IMR-90 (cell line): ENCODE data around the gene PIK3R5. TPM values are rescaled to one million over a fixed set of nuclear protein-coding genes. Genes with fewer than 3 reads are reported as not detected.

Experiments used
- ATAC-seq: fragments of 200-7000 bp; cut with Tn5 transposase; 2 replicates; pipeline ENCODE4 v1.9.1; 2020; ENCODE audit warnings: low read depth, mild to moderate bottlenecking, moderate library complexity
- BruUV-seq: library from RNA; stranded (reverse); fragments of 400-500 nt; replicated peaks from 2 replicates; lab custom pipeline; 2021; lab: Mats Ljungman, UMichigan
- CTCF ChIA-PET: fragments of 300-600 bp; formaldehyde crosslinking; extraction: SDS; loops from one replicate; lab custom pipeline; 2021; ENCODE audit warnings: antibody characterized with exemption; lab: Yijun Ruan, JAX
- POLR2A ChIA-PET: fragments of 300-600 bp; sonication (Branson Sonifier 250); formaldehyde crosslinking; loops from one replicate; lab custom pipeline; 2022; ENCODE audit warnings: antibody characterized with exemption; ENCODE audit not compliant: unreplicated experiment; lab: Charles Lee
- DNase-seq: peaks from one replicate; pipeline ENCODE4 v3.0.0; 2013
- H2AFZ ChIP-seq: replicated peaks from 2 replicates; pipeline ENCODE3; 2013; ENCODE audit warnings: low read length, mild to moderate bottlenecking; ENCODE audit not compliant: poor library complexity
- H2AK5ac ChIP-seq: 2 replicates; pipeline ENCODE4 v1.6.1; 2013; ENCODE audit warnings: low read depth, low read length, inconsistent platforms
- H2AK9ac ChIP-seq: replicated peaks from 2 replicates; pipeline ENCODE3; 2013; ENCODE audit warnings: mild to moderate bottlenecking, low read depth, low read length, moderate library complexity; ENCODE audit not compliant: poor library complexity
- H2BK120ac ChIP-seq: 2 replicates; pipeline ENCODE4 v1.6.1; 2013; ENCODE audit warnings: low read depth, low read length, inconsistent platforms
- H2BK15ac ChIP-seq: 3 replicates; pipeline ENCODE4 v1.6.1; 2013; ENCODE audit warnings: low read depth, low read length, inconsistent platforms
- H2BK20ac ChIP-seq: 2 replicates; pipeline ENCODE4 v1.6.1; 2013; ENCODE audit warnings: low read depth, mild to moderate bottlenecking, inconsistent platforms, low read length, moderate library complexity
- H2BK5ac ChIP-seq: 2 replicates; pipeline ENCODE4 v1.6.1; 2013; ENCODE audit warnings: mild to moderate bottlenecking, low read depth, low read length, inconsistent platforms; ENCODE audit not compliant: poor library complexity, severe bottlenecking
- H3K14ac ChIP-seq: replicated peaks from 2 replicates; pipeline ENCODE4 v1.6.1; 2013; ENCODE audit warnings: low read depth, low read length, inconsistent platforms
- H3K18ac ChIP-seq: 2 replicates; pipeline ENCODE4 v1.6.1; 2013; ENCODE audit warnings: low read depth, low read length, control low read depth
- H3K23ac ChIP-seq: 2 replicates; pipeline ENCODE4 v1.6.1; 2013; ENCODE audit warnings: low read depth, low read length, inconsistent platforms
- H3K27ac ChIP-seq: 2 replicates; pipeline ENCODE4 v1.5.1; 2013; ENCODE audit warnings: mild to moderate bottlenecking, control low read depth, low read length; ENCODE audit not compliant: insufficient read depth
- H3K27me3 ChIP-seq: 2 replicates; pipeline ENCODE4 v1.6.1; 2013; ENCODE audit warnings: low read length; ENCODE audit not compliant: control insufficient read depth, insufficient read depth
- H3K36me3 ChIP-seq: 2 replicates; pipeline ENCODE4 v1.6.1; 2013; ENCODE audit warnings: low read length, mixed read lengths; ENCODE audit not compliant: control insufficient read depth, insufficient read depth
- H3K4ac ChIP-seq: 2 replicates; pipeline ENCODE4 v1.6.1; 2013; ENCODE audit warnings: low read depth, low read length, inconsistent platforms
- H3K4me1 ChIP-seq: 2 replicates; pipeline ENCODE4 v1.6.1; 2013; ENCODE audit warnings: low read length, mixed read lengths; ENCODE audit not compliant: control insufficient read depth, insufficient read depth
- H3K4me2 ChIP-seq: 2 replicates; pipeline ENCODE4 v1.6.1; 2013; ENCODE audit warnings: low read depth, mild to moderate bottlenecking, control low read depth, low read length, moderate library complexity
- H3K4me3 ChIP-seq: 2 replicates; pipeline ENCODE4 v1.5.1; 2013; ENCODE audit warnings: low read depth, mild to moderate bottlenecking, control low read depth, low read length, moderate library complexity; ENCODE audit not compliant: insufficient read depth
- H3K56ac ChIP-seq: 2 replicates; pipeline ENCODE4 v1.6.1; 2013; ENCODE audit warnings: low read length, inconsistent platforms; ENCODE audit not compliant: insufficient read depth; ENCODE audit errors: extremely low read depth
- H3K79me1 ChIP-seq, 2 experiments: 2 replicates each; pipeline ENCODE4 v1.6.1; 2013; ENCODE audit warnings: low read length in 2 of 2, inconsistent platforms in 1 of 2, low read depth in 1 of 2
- H3K9ac ChIP-seq: 2 replicates; pipeline ENCODE4 v1.6.1; 2013; ENCODE audit warnings: low read depth, low read length, control low read depth
- H3K9me1 ChIP-seq: 2 replicates; pipeline ENCODE4 v1.6.1; 2013; ENCODE audit warnings: low read length, inconsistent platforms; ENCODE audit not compliant: insufficient read depth
- H3K9me3 ChIP-seq: 2 replicates; pipeline ENCODE4 v1.6.1; 2013; ENCODE audit warnings: low read length; ENCODE audit not compliant: control insufficient read depth, insufficient read depth
- H4K20me1 ChIP-seq: 2 replicates; pipeline ENCODE4 v1.6.1; 2013; ENCODE audit warnings: low read length, inconsistent platforms; ENCODE audit not compliant: insufficient read depth
- H4K5ac ChIP-seq: 2 replicates; pipeline ENCODE4 v1.6.1; 2013; ENCODE audit warnings: mild to moderate bottlenecking, low read depth, low read length, control low read depth
- H4K8ac ChIP-seq, 2 experiments: 2 replicates each; pipeline ENCODE4 v1.6.1; 2013; ENCODE audit warnings: low read depth in 2 of 2, low read length in 2 of 2, control low read depth in 1 of 2, inconsistent platforms in 1 of 2
- H4K91ac ChIP-seq: 2 replicates; pipeline ENCODE4 v1.6.1; 2013; ENCODE audit warnings: low read depth, low read length, inconsistent platforms; ENCODE audit not compliant: insufficient read depth
- BHLHE40 ChIP-seq: fragments of 150-350 bp; IDR thresholded peaks from 2 replicates; pipeline ENCODE4 v1.6.1; 2016; ENCODE audit warnings: mild to moderate bottlenecking, low read depth, low read length
- CEBPB ChIP-seq: IDR thresholded peaks from 2 replicates; pipeline ENCODE4 v1.6.1; 2012; ENCODE audit warnings: low read depth, low read length, improper control_type of control experiment
- CHD1 ChIP-seq: IDR thresholded peaks from 2 replicates; pipeline ENCODE4 v1.6.1; 2012; ENCODE audit warnings: low read depth, low read length, improper control_type of control experiment
- CTCF ChIP-seq: conservative IDR thresholded peaks from 2 replicates; pipeline ENCODE4 v1.5.1; 2012; ENCODE audit warnings: mild to moderate bottlenecking, low read depth, low read length, improper control_type of control experiment
- ELK1 ChIP-seq: fragments of 150-350 bp; IDR thresholded peaks from 2 replicates; pipeline ENCODE4 v1.6.1; 2016; ENCODE audit warnings: low read depth, mild to moderate bottlenecking, low read length, moderate library complexity, borderline replicate concordance
- FOS ChIP-seq: fragments of 150-350 bp; IDR thresholded peaks from 2 replicates; pipeline ENCODE4 v1.6.1; 2016; ENCODE audit warnings: low read depth, low read length
- MAFK ChIP-seq: IDR thresholded peaks from 2 replicates; pipeline ENCODE4 v1.6.1; 2012; ENCODE audit warnings: low read depth, low read length, improper control_type of control experiment
- MAZ ChIP-seq: IDR thresholded peaks from 2 replicates; pipeline ENCODE4 v1.6.1; 2012; ENCODE audit warnings: low read depth, mild to moderate bottlenecking, low read length, improper control_type of control experiment, moderate library complexity, borderline replicate concordance
- MXI1 ChIP-seq: IDR thresholded peaks from 2 replicates; pipeline ENCODE4 v1.6.1; 2012; ENCODE audit warnings: low read depth, mild to moderate bottlenecking, low read length, moderate library complexity, borderline replicate concordance
- NFE2L2 ChIP-seq: fragments of 150-350 bp; IDR thresholded peaks from 2 replicates; pipeline ENCODE4 v1.6.1; 2016; ENCODE audit warnings: low read depth, mild to moderate bottlenecking, low read length
- POLR2A ChIP-seq: IDR thresholded peaks from 2 replicates; pipeline ENCODE4 v1.6.1; 2012; ENCODE audit warnings: mild to moderate bottlenecking, low read depth, low read length
- RAD21 ChIP-seq: IDR thresholded peaks from 2 replicates; pipeline ENCODE4 v1.6.1; 2012; ENCODE audit warnings: low read length, improper control_type of control experiment
- RCOR1 ChIP-seq: IDR thresholded peaks from 2 replicates; pipeline ENCODE4 v1.6.1; 2012; ENCODE audit warnings: mild to moderate bottlenecking, low read length, improper control_type of control experiment; ENCODE audit not compliant: insufficient replicate concordance
- RFX5 ChIP-seq: IDR thresholded peaks from 2 replicates; pipeline ENCODE4 v1.8.0; 2012; ENCODE audit warnings: low read depth, mild to moderate bottlenecking, low read length, moderate library complexity
- SMC3 ChIP-seq: fragments of 150-350 bp; IDR thresholded peaks from 2 replicates; pipeline ENCODE4 v1.6.1; 2016; ENCODE audit warnings: low read depth, mild to moderate bottlenecking, antibody characterized with exemption, low read length, moderate library complexity
- USF2 ChIP-seq: fragments of 150-350 bp; IDR thresholded peaks from 2 replicates; pipeline ENCODE4 v1.6.1; 2017; ENCODE audit warnings: mild to moderate bottlenecking, antibody characterized with exemption, low read length, low read depth
- WGBS, 2 experiments: methylation state at CpG; one replicate each; pipeline versions ENCODE4 v1.1.5 to v1.1.7; 2013; ENCODE audit warnings: missing lambda C conversion rate in 2 of 2; ENCODE audit not compliant: insufficient read length in 1 of 2; ENCODE audit errors: extremely low coverage in 2 of 2; 5-methylcytosine and 5-hydroxymethylcytosine counted together
- dilution Hi-C: fragments of 300-500 bp; cut with HindIII; formaldehyde crosslinking; loops from one replicate; pipeline ENCODE4 v1.14.3; 2018; ENCODE audit warnings: low sequenced_read_pairs; ENCODE audit not compliant: unreplicated experiment
- in situ Hi-C: fragments of 300-500 bp; cut with MboI; formaldehyde crosslinking; loops from 3 replicates; pipeline ENCODE4 v1.14.3; 2019; ENCODE audit warnings: low sequenced_read_pairs, inconsistent platforms, mixed read lengths
- intact Hi-C: fragments of 100-400 bp; cut with micrococcal nuclease; formaldehyde crosslinking; loops from 2 replicates; pipeline ENCODE4 v1.10.0; 2022
- polyA plus RNA-seq, 3 experiments: library from polyadenylated mRNA; depleted of rRNA; stranded (reverse); fragments of >200 nt; gene quantifications; 2 replicates each; pipeline ENCODE4 v1.2.3, GENCODE V29; 2012; ENCODE audit warnings: low replicate concordance in 1 of 3
- total RNA-seq: library from RNA; depleted of rRNA; stranded (reverse); fragments of >200 nt; gene quantifications from 2 replicates; pipeline ENCODE4 v1.2.3, GENCODE V29; 2012

PIK3R5 gene
- total and polyA plus RNA-seq, 2 of the 4 experiments (the other 2 are of a cell fraction) = not detected

DNA sequence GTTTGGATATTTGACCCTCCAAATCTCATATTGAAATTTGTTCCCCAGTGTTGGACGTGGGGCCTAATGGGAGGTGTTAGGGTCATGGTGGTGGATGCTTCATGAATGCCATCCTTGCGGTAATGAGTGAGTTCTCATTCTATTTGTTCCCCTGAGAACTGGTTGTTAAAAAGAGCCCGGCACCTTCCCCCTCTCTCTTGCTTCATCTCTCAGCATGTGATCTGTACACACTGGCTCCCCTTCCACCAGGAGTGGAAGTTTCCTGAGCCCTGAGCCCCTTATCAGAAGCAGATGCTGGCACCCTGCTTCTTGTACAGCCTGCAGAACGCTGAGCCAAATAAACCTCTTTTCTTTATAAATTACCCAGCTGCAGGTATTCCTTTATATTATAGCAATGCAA lies 123.7 kb downstream of the PIK3R5 start:
- H4K5ac ChIP-seq = no peak overlapping the region
- no peaks in the 10 kb centered on the region for H3K9me3 ChIP-seq
- TF ChIP-seq MAZ (no peak), RFX5 (no peak), FOS (no peak), ELK1 (no peak), CHD1 (no peak), USF2 (no peak), MXI1 (no peak), RCOR1 (no peak), POLR2A (no peak), CTCF (no peak), CEBPB (no peak), MAFK (no peak), SMC3 (no peak), RAD21 (no peak), BHLHE40 (no peak), NFE2L2 (no peak)
- H2BK5ac ChIP-seq = no peak overlapping the region
- H3K4me3 ChIP-seq = no peak overlapping the region
- H3K9ac ChIP-seq = no peak overlapping the region
- no peak overlapping the region for H2AK5ac ChIP-seq
- no TSS peak for BruUV-seq
- DNase-seq (no peak), ATAC-seq (no peak)
- H3K18ac ChIP-seq = no peak overlapping the region
- no peak overlapping the region for H2AFZ ChIP-seq
- H4K20me1 ChIP-seq = no peaks in the 10 kb centered on the region
- no peaks in the 10 kb centered on the region for H3K36me3 ChIP-seq
- no peak overlapping the region for H2BK15ac ChIP-seq
- dilution Hi-C loops (no loop called here), intact Hi-C loops (no loop called here), in situ Hi-C loops (no loop called here)
- H3K9me1 ChIP-seq = no peaks in the 10 kb centered on the region
- no peak overlapping the region for H2AK9ac ChIP-seq
- H3K56ac ChIP-seq = no peak overlapping the region
- no CpG with 5 or more reads among the region's 4 CpGs for WGBS, 2 experiments
- no peak overlapping the region for H3K27ac ChIP-seq
- no peak overlapping the region for H3K4ac ChIP-seq
- H3K4me1 ChIP-seq = no peaks in the 10 kb centered on the region
- no peak overlapping the region for H3K23ac ChIP-seq
- no peak overlapping the region for H2BK120ac ChIP-seq
- H4K8ac ChIP-seq = no peak overlapping the region
- no peak overlapping the region for H4K91ac ChIP-seq
- no peaks in the 10 kb centered on the region for H3K79me1 ChIP-seq
- H3K14ac ChIP-seq = no peak overlapping the region
- no peaks in the 10 kb centered on the region for H3K27me3 ChIP-seq
- POLR2A ChIA-PET = no interaction called here
- no peak overlapping the region for H3K4me2 ChIP-seq
- no peak overlapping the region for H2BK20ac ChIP-seq
- CTCF ChIA-PET = interaction anchor here (0.6 to 0.7 kb wide), 2 partner anchors 10 to 46 kb away, joined by 3 to 4 read pairs; no protein-coding TSS in a partner anchor
